Measurements from ENCODE around the gene LRRC45.

The LRRC45 gene

DNA sequence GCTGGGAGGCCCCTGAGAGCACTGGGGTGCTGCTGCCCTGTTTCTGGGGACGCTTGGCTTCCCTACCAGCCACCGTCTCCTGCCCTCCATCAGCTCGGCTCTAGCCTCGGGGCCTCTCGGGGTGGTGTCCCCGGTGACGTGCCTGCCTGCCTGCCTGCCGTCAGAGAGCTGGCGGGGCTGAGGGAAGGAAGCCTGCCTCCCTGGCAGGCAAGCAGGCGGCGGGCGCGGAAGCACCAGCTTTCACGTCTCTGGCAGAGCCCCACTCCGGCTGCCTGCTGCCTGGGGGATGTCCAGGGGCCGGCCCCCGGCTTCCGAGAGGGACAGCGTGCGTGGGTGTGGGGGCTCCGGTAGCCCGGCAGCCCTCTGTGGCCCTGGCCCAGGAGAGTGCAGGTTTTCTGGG is 9.8 kb upstream of the LRRC45 start:
- Mint-ChIP-seq H3K36me3 (ENCODE audit: low read depth) (peaks cover under 1% of the 10 kb centered on the region), H3K27me3 (ENCODE audit: low read depth) (no peaks in the 10 kb centered on the region), H3K4me3 (no peak overlapping the region), H3K4me1 (peaks cover under 1% of the 10 kb centered on the region), H3K9me3 (no peaks in the 10 kb centered on the region), H3K27ac (no peak overlapping the region)
- no peak for TF ChIP-seq CTCF (IDR thresholded peaks at IDR 0.05; ENCODE audit: unreplicated experiment in 3 of 3)

DNA sequence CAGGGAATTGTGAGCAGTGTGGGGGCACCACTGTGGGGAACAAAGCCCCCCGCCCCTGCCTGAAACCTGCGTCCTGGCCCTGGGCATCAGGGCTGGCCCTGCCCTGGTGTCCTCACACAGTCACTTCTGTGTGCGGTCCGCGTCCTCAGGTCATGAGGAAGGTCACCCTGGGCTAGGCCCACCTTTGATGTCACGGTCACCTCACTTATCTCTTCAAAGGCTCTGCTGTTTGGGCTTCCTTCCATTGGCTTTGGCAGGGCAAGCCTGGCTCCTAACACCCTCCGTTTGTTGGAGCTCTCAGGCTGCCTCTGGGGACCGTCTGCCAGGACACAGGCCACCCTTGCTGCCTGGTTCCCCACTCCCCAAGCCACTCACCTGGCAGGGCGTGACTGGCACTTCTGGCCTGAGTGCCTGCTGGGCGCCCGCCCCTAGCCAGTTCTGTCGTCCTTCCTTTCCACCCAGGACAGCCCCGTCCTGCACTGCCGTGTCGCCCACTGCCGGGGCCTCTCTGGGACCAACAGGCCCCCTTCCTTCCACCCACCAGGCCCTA is 9.3 kb upstream of the LRRC45 start:
- Mint-ChIP-seq H3K36me3 (ENCODE audit: low read depth) (peaks cover 4% of the 10 kb centered on the region), H3K4me3 (no peak overlapping the region), H3K4me1 (peaks cover 6% of the 10 kb centered on the region), H3K27ac (no peak overlapping the region), H3K9me3 (no peaks in the 10 kb centered on the region), H3K27me3 (ENCODE audit: low read depth) (no peaks in the 10 kb centered on the region)
- no peak for TF ChIP-seq CTCF (IDR thresholded peaks at IDR 0.05; ENCODE audit: unreplicated experiment in 3 of 3)

- Mint-ChIP-seq H3K27me3 (ENCODE audit: low read depth) (no peaks in the 10 kb centered on the region), H3K36me3 (ENCODE audit: low read depth) (peaks cover 4% of the 10 kb centered on the region), H3K4me1 (peaks cover 8% of the 10 kb centered on the region), H3K4me3 (no peak overlapping the region), H3K27ac (no peak overlapping the region), H3K9me3 (no peaks in the 10 kb centered on the region)
- no peak for TF ChIP-seq CTCF (IDR thresholded peaks at IDR 0.05; ENCODE audit: unreplicated experiment in 3 of 3)
Observed at GRCh38 chr17:82014432-82014831, 8.7 kb upstream of the LRRC45 start.

- TF ChIP-seq CTCF (IDR thresholded peaks at IDR 0.05; ENCODE audit: unreplicated experiment in 3 of 3), result no peak
- Mint-ChIP-seq H3K4me3 (no peak overlapping the region), H3K27ac (no peak overlapping the region), H3K27me3 (ENCODE audit: low read depth) (no peaks in the 10 kb centered on the region), H3K9me3 (no peaks in the 10 kb centered on the region), H3K36me3 (ENCODE audit: low read depth) (peaks cover 4% of the 10 kb centered on the region), H3K4me1 (peaks cover 8% of the 10 kb centered on the region)
Observed at GRCh38 chr17:82014971-82015310, 8.2 kb upstream of the LRRC45 start.

DNA sequence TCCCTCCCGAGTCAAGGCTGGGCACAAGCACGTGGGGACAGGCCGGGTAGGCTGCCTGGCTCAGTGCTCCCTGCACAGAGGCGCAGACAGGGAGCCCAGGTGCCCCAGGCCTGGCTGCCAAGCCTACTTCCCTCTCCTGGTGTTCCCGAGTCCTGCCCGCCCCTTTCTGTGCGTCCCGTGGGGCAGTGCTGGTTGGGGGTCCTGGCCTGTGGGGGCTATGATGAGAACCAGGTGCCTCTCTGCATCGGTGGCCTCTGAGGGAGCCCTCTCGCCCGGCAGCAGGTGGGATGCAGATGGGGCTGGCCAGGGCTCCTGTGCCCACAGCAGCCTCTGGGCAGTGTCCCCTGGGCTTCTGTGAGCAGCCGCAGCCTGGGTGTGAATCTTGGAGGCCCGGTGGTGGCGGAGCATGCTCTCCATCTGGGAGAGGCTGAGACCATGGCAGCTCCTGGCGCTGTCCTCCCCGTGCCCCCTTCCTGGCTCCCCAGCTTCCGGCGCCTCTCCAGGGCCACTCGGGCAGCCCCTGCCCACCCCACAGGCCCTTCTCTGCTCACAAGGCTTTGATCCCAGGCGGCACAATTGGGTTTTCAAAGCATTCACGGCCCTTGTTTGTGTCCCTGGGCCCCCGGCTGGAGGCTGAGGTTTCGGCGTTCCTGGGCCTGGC is 7.7 kb upstream of the LRRC45 start:
- Mint-ChIP-seq H3K4me3 (no peak overlapping the region), H3K27me3 (ENCODE audit: low read depth) (no peaks in the 10 kb centered on the region), H3K36me3 (ENCODE audit: low read depth) (peaks cover 4% of the 10 kb centered on the region), H3K4me1 (peaks cover 8% of the 10 kb centered on the region), H3K27ac (no peak overlapping the region), H3K9me3 (no peaks in the 10 kb centered on the region)
- TF ChIP-seq CTCF (IDR thresholded peaks at IDR 0.05; ENCODE audit: unreplicated experiment in 3 of 3), result no peak
